ENCODE results near the gene SH3RF2.

Gene SH3RF2

DNA sequence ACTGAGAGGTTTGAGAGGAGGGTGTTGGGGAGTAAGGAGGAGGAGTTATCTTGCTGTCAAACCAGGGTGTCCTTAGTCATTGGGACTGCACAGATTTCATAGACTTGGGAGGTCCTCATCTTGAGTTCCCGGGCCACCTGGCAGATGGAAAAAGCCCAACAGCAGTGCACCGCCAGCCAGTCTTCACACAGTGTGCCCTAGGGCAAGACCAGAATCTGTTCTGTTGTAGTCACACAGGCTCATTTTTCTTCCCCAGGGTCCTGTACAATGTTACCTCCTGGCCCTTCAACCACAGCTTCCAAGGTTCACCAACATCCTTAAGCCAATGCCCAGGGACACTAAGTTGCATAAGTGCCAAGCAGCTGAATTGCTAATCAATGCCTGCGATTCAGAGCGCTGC, 148.0 kb downstream of the SH3RF2 start:
- no peak overlapping the region for H3K4me2 ChIP-seq (ENCODE audit: low read length)
- TF ChIP-seq, protein P1, sequence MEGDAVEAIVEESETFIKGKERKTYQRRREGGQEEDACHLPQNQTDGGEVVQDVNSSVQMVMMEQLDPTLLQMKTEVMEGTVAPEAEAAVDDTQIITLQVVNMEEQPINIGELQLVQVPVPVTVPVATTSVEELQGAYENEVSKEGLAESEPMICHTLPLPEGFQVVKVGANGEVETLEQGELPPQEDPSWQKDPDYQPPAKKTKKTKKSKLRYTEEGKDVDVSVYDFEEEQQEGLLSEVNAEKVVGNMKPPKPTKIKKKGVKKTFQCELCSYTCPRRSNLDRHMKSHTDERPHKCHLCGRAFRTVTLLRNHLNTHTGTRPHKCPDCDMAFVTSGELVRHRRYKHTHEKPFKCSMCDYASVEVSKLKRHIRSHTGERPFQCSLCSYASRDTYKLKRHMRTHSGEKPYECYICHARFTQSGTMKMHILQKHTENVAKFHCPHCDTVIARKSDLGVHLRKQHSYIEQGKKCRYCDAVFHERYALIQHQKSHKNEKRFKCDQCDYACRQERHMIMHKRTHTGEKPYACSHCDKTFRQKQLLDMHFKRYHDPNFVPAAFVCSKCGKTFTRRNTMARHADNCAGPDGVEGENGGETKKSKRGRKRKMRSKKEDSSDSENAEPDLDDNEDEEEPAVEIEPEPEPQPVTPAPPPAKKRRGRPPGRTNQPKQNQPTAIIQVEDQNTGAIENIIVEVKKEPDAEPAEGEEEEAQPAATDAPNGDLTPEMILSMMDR (IDR thresholded peaks at IDR 0.05; ENCODE audit: low read depth, low read length) = no peak
- TF ChIP-seq EZH2phosphoT487 (IDR thresholded peaks at IDR 0.05; ENCODE audit: low read depth) = no peak
- H3K9me3 ChIP-seq (ENCODE audit: insufficient read depth, low read length) = no peaks in the 10 kb centered on the region
- no peaks in the 10 kb centered on the region for H3K36me3 ChIP-seq (replicated peaks; ENCODE audit: low read depth, low read length)
- H4K20me1 ChIP-seq (ENCODE audit: insufficient read depth, low read length) = no peaks in the 10 kb centered on the region
- no peak overlapping the region for H3K4me3 ChIP-seq (ENCODE audit: low read length)
- no peak overlapping the region for H2AFZ ChIP-seq (ENCODE audit: low read depth, low read length)
- H3K27me3 ChIP-seq (ENCODE audit: low read depth, low read length) = no peaks in the 10 kb centered on the region
- H3K4me1 ChIP-seq (ENCODE audit: low read length) = 0 out of 2 replicates have a peak, but pooled peaks cover 3% of the 10 kb centered on the region
- no peak overlapping the region for H3K9ac ChIP-seq (ENCODE audit: low read length)
- H3K79me2 ChIP-seq (ENCODE audit: low read length) = no peaks in the 10 kb centered on the region
- H3K27ac ChIP-seq (ENCODE audit: low read length) = no peak overlapping the region

DNA sequence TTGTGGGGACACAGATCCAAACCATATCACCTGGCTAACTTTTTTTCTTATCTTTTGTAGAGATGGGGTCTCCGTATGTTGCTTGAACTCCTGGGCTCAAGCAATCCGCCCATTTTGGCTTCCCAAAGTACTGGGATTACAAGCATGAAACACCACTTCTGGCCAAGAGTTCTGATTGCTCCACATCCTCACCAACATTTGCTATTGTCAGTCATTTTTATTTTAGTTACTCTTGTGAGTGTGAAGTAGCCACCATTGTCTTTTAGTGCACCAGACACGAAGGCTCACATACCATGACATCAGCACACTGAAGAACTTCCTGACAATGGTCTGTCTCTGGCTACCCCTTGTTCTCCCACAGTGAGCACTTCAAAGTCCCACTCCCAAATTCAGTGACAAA, 151.7 kb downstream of the SH3RF2 start:
- H3K9ac ChIP-seq (ENCODE audit: low read length) = no peak overlapping the region
- no peaks in the 10 kb centered on the region for H3K36me3 ChIP-seq (replicated peaks; ENCODE audit: low read depth, low read length)
- H2AFZ ChIP-seq (ENCODE audit: low read depth, low read length) = no peak overlapping the region
- H3K4me3 ChIP-seq (ENCODE audit: low read length) = no peak overlapping the region
- H3K4me1 ChIP-seq (ENCODE audit: low read length) = no peaks in the 10 kb centered on the region
- no peaks in the 10 kb centered on the region for H3K27me3 ChIP-seq (ENCODE audit: low read depth, low read length)
- H3K9me3 ChIP-seq (ENCODE audit: insufficient read depth, low read length) = no peaks in the 10 kb centered on the region
- H3K27ac ChIP-seq (ENCODE audit: low read length) = no peak overlapping the region
- H3K4me2 ChIP-seq (ENCODE audit: low read length) = no peak overlapping the region
- no peaks in the 10 kb centered on the region for H3K79me2 ChIP-seq (ENCODE audit: low read length)
- H4K20me1 ChIP-seq (ENCODE audit: insufficient read depth, low read length) = no peaks in the 10 kb centered on the region
- TF ChIP-seq, protein P1 (IDR thresholded peaks at IDR 0.05; ENCODE audit: low read depth, low read length) = no peak
- no peak for TF ChIP-seq EZH2phosphoT487 (IDR thresholded peaks at IDR 0.05; ENCODE audit: low read depth)

GRCh38 chr5:146089287-146089686, 152.9 kb downstream of the SH3RF2 start:
- TF ChIP-seq, protein P1 (IDR thresholded peaks at IDR 0.05; ENCODE audit: low read depth, low read length) = no peak
- no peak for TF ChIP-seq EZH2phosphoT487 (IDR thresholded peaks at IDR 0.05; ENCODE audit: low read depth)
- Histone ChIP-seq H3K4me3 (ENCODE audit: low read length) (no peak overlapping the region), H3K27ac (ENCODE audit: low read length) (no peak overlapping the region)

GRCh38 chr5:146091881-146092280, 155.5 kb downstream of the SH3RF2 start:
- Histone ChIP-seq H3K4me2 (ENCODE audit: low read length) (no peak overlapping the region), H2AFZ (ENCODE audit: low read depth, low read length) (no peak overlapping the region), H3K79me2 (ENCODE audit: low read length) (no peaks in the 10 kb centered on the region), H3K4me3 (ENCODE audit: low read length) (no peak overlapping the region), H3K27me3 (ENCODE audit: low read depth, low read length) (no peaks in the 10 kb centered on the region), H3K9me3 (ENCODE audit: insufficient read depth, low read length) (no peaks in the 10 kb centered on the region), H3K4me1 (ENCODE audit: low read length) (no peaks in the 10 kb centered on the region), H3K27ac (ENCODE audit: low read length) (no peak overlapping the region), H3K9ac (ENCODE audit: low read length) (no peak overlapping the region), H4K20me1 (ENCODE audit: insufficient read depth, low read length) (no peaks in the 10 kb centered on the region), H3K36me3 (replicated peaks; ENCODE audit: low read depth, low read length) (no peaks in the 10 kb centered on the region)
- TF ChIP-seq, protein P1 (IDR thresholded peaks at IDR 0.05; ENCODE audit: low read depth, low read length) = no peak
- TF ChIP-seq EZH2phosphoT487 (IDR thresholded peaks at IDR 0.05; ENCODE audit: low read depth) = no peak

More at GRCh38 chr5:146089287-146089686, 152.9 kb downstream of the SH3RF2 start:
- H3K79me2 ChIP-seq (ENCODE audit: low read length) = no peaks in the 10 kb centered on the region
- H3K36me3 ChIP-seq (replicated peaks; ENCODE audit: low read depth, low read length) = no peaks in the 10 kb centered on the region
- H3K27me3 ChIP-seq (ENCODE audit: low read depth, low read length) = no peaks in the 10 kb centered on the region
- no peaks in the 10 kb centered on the region for H3K9me3 ChIP-seq (ENCODE audit: insufficient read depth, low read length)
- no peak overlapping the region for H2AFZ ChIP-seq (ENCODE audit: low read depth, low read length)
- H3K4me2 ChIP-seq (ENCODE audit: low read length) = no peak overlapping the region
- H4K20me1 ChIP-seq (ENCODE audit: insufficient read depth, low read length) = no peaks in the 10 kb centered on the region
- H3K9ac ChIP-seq (ENCODE audit: low read length) = no peak overlapping the region
- no peaks in the 10 kb centered on the region for H3K4me1 ChIP-seq (ENCODE audit: low read length)
